HL-60 (cell line): ENCODE data around the gene ZSCAN12.

Source experiments
- GABPA ChIP-seq: IDR thresholded peaks from 2 replicates; pipeline ENCODE4 v1.6.1; 2012; ENCODE audit warnings: low read depth
- POLR2AphosphoS5 ChIP-seq: IDR thresholded peaks from 2 replicates; pipeline ENCODE4 v1.6.1; 2012; ENCODE audit warnings: low read depth
- REST ChIP-seq: IDR thresholded peaks from 2 replicates; pipeline ENCODE4 v1.6.1; 2012; ENCODE audit warnings: low read depth; ENCODE audit not compliant: insufficient replicate concordance
- SPI1 ChIP-seq: IDR thresholded peaks from 2 replicates; pipeline ENCODE4 v1.6.1; 2012; ENCODE audit warnings: low read depth, mild to moderate bottlenecking, borderline replicate concordance
- TF ChIP-seq, protein P1 (sequence below): IDR thresholded peaks from one replicate; pipeline ENCODE4 v1.5.1; 2011; ENCODE audit warnings: low read length, control low read depth, inconsistent platforms; ENCODE audit not compliant: insufficient read depth

- TF ChIP-seq, protein P1, sequence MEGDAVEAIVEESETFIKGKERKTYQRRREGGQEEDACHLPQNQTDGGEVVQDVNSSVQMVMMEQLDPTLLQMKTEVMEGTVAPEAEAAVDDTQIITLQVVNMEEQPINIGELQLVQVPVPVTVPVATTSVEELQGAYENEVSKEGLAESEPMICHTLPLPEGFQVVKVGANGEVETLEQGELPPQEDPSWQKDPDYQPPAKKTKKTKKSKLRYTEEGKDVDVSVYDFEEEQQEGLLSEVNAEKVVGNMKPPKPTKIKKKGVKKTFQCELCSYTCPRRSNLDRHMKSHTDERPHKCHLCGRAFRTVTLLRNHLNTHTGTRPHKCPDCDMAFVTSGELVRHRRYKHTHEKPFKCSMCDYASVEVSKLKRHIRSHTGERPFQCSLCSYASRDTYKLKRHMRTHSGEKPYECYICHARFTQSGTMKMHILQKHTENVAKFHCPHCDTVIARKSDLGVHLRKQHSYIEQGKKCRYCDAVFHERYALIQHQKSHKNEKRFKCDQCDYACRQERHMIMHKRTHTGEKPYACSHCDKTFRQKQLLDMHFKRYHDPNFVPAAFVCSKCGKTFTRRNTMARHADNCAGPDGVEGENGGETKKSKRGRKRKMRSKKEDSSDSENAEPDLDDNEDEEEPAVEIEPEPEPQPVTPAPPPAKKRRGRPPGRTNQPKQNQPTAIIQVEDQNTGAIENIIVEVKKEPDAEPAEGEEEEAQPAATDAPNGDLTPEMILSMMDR, result no peak
- no peak for TF ChIP-seq REST
- no peak for TF ChIP-seq POLR2AphosphoS5
- no peak for TF ChIP-seq GABPA
- TF ChIP-seq SPI1, result no peak
Observed at GRCh38 chr6:28345201-28345600, 54.3 kb downstream of the ZSCAN12 start.
